GM18867 (cell line): Measurements from ENCODE around the gene PLP1.
A peak's percentile ranks its signal among the peaks of the same experiment; 100 is the strongest.

Source experiments
- ATAC-seq: cut with Tn5 transposase; IDR thresholded peaks from one replicate; pipeline ENCODE4 v1.9.1; 2021; ENCODE audit warnings: mild to moderate bottlenecking, moderate library complexity; ENCODE audit not compliant: unreplicated experiment

PLP1 gene

GRCh38 chrX:103823591-103823990, 47.0 kb downstream of the PLP1 start:
- ATAC-seq, result no peak

- no peak for ATAC-seq
Observed at GRCh38 chrX:103825881-103826280, 49.2 kb downstream of the PLP1 start.

GRCh38 chrX:103828529-103828928, 51.9 kb downstream of the PLP1 start:
- ATAC-seq, result no peak

- ATAC-seq, result no peak
Observed at GRCh38 chrX:103830848-103831247, 54.2 kb downstream of the PLP1 start.

- ATAC-seq, result no peak
Observed at GRCh38 chrX:103831342-103831802, 54.7 kb downstream of the PLP1 start.

- ATAC-seq, result peak; percentile 92
Observed at GRCh38 chrX:103831803-103832544, 55.3 kb downstream of the PLP1 start, which contains the start of gene RAB9B. RAB9B (minus strand) TSS chrX:103832257; CDS start chrX:103825784, 6,473 bp downstream.

GRCh38 chrX:103839404-103839803, 62.8 kb downstream of the PLP1 start:
- no peak for ATAC-seq
